ENCODE data around the gene TESK2.
A peak's percentile ranks its signal among the peaks of the same experiment; 100 is the strongest.
"Not testable (repeated sequence)": the region's sequence is repeated elsewhere in the genome, so short reads cannot be mapped to it uniquely, and the experiment has no call there.

The TESK2 gene

DNA sequence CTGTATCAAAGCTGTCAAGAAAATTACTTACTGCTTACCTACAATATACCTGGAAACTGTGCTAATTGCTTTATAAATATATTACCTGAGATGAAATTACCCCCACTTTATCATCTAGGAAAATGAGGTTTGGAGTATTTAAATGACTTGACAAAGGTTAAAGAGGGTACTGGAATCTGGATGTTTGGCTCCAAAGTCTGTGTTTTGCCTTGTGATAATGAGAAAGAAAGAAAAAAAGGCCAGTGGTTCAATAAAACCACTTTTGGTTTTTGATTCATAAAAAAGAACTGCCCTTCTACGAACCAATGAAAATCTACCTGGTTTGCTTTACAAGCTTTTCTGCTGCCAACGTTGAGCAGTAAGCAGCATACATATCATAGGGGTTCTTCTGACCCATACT is 89.4 kb downstream of the TESK2 start:
- peaks cover 14% of the 10 kb centered on the region for H3K4me1 Mint-ChIP-seq

DNA sequence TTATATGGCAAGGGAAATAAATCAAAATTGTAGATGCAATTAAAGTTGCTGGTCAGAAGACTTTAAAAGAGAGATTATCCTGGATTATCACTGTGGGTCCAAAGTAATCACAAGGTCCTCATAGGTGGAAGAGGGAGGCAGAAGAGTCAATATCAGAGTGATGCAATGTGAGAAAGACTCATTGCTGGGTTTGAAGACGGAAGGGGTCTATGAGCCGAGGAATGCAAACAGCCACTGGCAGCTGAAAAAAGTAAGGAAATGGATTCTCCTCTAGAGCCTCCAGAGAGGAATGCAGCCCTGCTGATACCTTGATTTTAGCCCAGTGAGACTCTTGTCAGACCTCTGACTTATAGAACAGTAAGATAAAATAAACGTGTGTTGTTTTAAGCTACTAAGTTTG is 90.9 kb downstream of the TESK2 start:
- DNase-seq (ENCODE audit: low spot score in 2 of 2) = no peak

More for the DNA sequence above, 89.4 kb downstream of the TESK2 start:
- no peaks in the 10 kb centered on the region for H3K9me3 Mint-ChIP-seq
- DNase-seq (ENCODE audit: low spot score in 2 of 2) = no peak
- ATAC-seq (ENCODE audit: low read depth) = no peak
- no peak overlapping the region for H3K4me3 Mint-ChIP-seq
- peaks cover 2% of the 10 kb centered on the region for H3K36me3 Mint-ChIP-seq
- H3K27ac Mint-ChIP-seq = peak overlapping the region; percentile 41
- H3K27me3 Mint-ChIP-seq = no peaks in the 10 kb centered on the region

DNA sequence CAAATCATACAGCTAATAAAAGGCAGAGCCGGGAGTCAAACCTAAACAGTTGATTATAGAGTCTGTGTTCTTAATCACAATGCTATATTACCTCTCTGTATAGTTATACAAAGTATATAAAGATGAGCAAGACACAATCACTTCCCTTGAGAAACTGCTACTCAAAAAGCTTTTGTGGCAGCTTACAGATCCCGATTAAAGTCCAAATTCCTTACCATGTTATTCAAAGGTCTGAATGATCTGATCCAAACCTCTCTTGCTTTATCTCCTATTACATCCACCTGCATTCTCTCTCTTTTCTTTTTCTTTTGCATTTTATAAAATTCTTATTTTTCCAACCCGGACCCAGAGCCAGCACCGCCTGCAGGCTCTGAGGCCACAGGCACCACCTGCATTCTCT is 93.7 kb downstream of the TESK2 start:
- Mint-ChIP-seq H3K27ac (peak overlapping the region; percentile 60), H3K4me1 (peaks cover 31% of the 10 kb centered on the region), H3K36me3 (peaks cover 2% of the 10 kb centered on the region), H3K27me3 (no peaks in the 10 kb centered on the region), H3K9me3 (no peaks in the 10 kb centered on the region), H3K4me3 (no peak overlapping the region)
- DNase-seq (ENCODE audit: low spot score in 2 of 2) = no peak
- ATAC-seq (ENCODE audit: low read depth) = no peak

More for the DNA sequence above, 90.9 kb downstream of the TESK2 start:
- ATAC-seq (ENCODE audit: low read depth) = no peak
- Mint-ChIP-seq H3K36me3 (peaks cover 2% of the 10 kb centered on the region), H3K27me3 (no peaks in the 10 kb centered on the region), H3K9me3 (no peaks in the 10 kb centered on the region), H3K27ac (peak overlapping the region; percentile 54), H3K4me3 (no peak overlapping the region), H3K4me1 (peaks cover 23% of the 10 kb centered on the region)

DNA sequence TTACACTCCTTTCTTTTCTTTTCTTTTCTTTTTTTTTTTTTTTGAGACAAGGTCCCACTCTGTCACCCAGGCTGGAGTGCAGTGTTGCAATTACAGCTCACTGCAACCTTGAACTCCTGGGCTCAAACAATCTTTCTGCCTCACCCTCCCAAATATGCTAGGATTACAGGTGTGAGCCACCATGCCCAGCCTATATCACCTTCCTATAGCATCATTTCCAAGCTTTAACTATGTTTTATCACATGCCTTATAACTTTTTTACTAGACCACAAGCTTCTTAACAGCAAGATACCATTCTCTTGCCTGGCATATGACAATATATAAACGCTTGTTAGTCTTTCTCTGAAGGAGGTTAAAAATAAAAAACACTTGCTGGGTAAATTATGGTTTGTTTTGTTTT is 95.4 kb downstream of the TESK2 start:
- Mint-ChIP-seq H3K4me3 (no peak overlapping the region), H3K9me3 (no peaks in the 10 kb centered on the region), H3K36me3 (peaks cover 2% of the 10 kb centered on the region), H3K27me3 (no peaks in the 10 kb centered on the region), H3K27ac (peak overlapping the region; percentile 92), H3K4me1 (peaks cover 31% of the 10 kb centered on the region)
- no peak for ATAC-seq (ENCODE audit: low read depth)
- no peak for DNase-seq (ENCODE audit: low spot score in 2 of 2)

DNA sequence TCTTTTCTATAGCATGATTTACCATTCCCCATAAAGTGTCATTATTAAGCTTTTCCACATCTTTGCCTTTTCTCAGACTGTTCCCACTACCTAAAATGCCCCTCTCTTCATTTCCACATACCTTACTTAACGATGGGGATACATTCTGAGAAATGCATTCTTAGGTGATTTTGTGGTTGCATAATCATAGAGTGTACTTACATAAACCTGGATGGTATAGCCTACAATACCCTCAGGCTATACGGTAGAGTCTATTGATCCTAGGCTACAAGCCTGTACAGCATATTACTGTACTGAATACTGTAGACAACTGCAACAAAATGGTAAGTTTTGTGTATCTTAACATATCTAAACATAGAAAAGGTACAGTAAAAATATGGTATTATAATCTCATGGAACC is 95.9 kb downstream of the TESK2 start:
- peak overlapping the region; percentile 92 for H3K27ac Mint-ChIP-seq
- H3K27me3 Mint-ChIP-seq = no peaks in the 10 kb centered on the region
- peaks cover 2% of the 10 kb centered on the region for H3K36me3 Mint-ChIP-seq
- H3K4me1 Mint-ChIP-seq = peaks cover 29% of the 10 kb centered on the region
- peak overlapping the region; percentile 33 for H3K4me3 Mint-ChIP-seq
- ATAC-seq (ENCODE audit: low read depth) = no peak
- H3K9me3 Mint-ChIP-seq = no peaks in the 10 kb centered on the region
- no peak for DNase-seq (ENCODE audit: low spot score in 2 of 2)

DNA sequence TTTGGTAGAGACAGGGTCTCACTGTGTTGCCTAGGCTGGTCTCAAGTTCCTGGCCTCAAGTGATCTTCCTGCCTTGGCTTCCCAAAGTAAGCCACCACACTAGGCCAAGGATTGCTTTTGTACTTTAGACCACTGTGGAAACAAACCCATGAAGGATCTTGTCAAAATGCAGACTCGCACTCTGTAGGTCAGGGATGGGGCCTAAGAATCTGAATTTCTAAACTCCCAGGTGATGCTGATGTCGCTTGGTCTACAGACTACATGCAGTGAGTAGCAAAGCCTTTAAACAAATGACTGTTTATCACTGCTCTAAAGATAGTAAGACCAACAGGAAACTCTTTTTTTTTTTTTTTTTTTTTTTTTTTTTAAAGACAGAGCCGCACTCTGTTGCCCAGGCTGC is 96.6 kb downstream of the TESK2 start:
- no peaks in the 10 kb centered on the region for H3K36me3 Mint-ChIP-seq
- H3K4me1 Mint-ChIP-seq = peaks cover 26% of the 10 kb centered on the region
- H3K4me3 Mint-ChIP-seq = peak overlapping the region; percentile 59
- ATAC-seq (ENCODE audit: low read depth) = peak; percentile 72
- H3K9me3 Mint-ChIP-seq = no peaks in the 10 kb centered on the region
- peak; percentile 25 to 39 for DNase-seq (ENCODE audit: low spot score in 2 of 2)
- no peaks in the 10 kb centered on the region for H3K27me3 Mint-ChIP-seq
- peak overlapping the region; percentile 92 for H3K27ac Mint-ChIP-seq

DNA sequence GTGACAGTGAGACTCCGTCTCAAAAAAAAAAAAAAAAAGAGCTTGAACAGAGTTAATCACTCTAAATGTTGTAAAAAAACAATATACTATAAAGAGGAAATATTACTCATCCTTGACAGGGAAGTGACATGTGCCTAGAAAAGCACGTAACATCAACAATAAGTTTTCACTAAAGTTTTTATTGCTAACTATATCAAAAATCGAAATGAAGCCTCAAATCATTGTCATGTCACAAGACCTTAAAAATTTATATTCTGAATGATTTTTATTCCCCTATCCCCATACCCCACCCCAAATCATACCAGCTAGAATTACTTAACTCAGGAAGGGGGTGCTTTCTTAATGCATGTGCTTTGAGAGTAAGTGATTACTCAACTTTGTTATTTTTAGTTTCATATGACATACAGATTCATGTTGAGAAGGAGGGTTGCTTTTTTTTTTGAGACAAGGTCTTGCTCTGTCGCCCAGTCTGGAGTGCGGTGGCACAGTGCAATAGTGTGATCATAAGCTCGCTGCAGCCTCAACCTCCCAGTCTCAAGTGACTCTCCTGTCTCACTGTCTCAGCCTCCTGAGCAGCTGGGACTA is 97.2 kb downstream of the TESK2 start:
- Mint-ChIP-seq H3K9me3 (no peaks in the 10 kb centered on the region), H3K27me3 (no peaks in the 10 kb centered on the region)

DNA sequence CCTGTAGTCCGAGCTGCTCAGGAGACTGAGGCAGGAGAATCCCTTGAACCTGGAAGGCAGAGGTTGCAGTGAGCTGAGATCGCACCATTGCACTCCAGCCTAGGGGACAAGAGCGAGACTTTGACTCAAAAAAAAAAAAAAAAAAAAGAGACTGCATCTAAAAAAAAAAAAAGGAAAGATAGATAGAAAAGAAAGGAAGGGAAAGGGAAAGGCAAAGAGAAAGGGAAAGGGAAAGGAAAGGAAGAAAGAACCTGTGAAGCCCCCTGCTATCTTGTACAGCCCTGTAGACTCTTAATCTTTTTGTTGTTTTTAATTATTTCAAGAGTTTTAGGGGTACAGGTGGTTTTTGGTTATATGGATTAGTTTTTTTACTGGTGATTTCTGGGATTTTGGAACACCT is 104.7 kb downstream of the TESK2 start:
- ATAC-seq (ENCODE audit: low read depth) (no peak), DNase-seq (ENCODE audit: low spot score in 2 of 2) (no peak)
- Mint-ChIP-seq H3K36me3 (peaks cover 16% of the 10 kb centered on the region), H3K9me3 (no peaks in the 10 kb centered on the region), H3K4me1 (peaks cover 3% of the 10 kb centered on the region), H3K27me3 (no peaks in the 10 kb centered on the region), H3K4me3 (no peak overlapping the region), H3K27ac (no peak overlapping the region)

More for the DNA sequence above, 97.2 kb downstream of the TESK2 start:
- H3K27ac Mint-ChIP-seq = peak overlapping the region; percentile 92
- DNase-seq (ENCODE audit: low spot score in 2 of 2) = peak; percentile 32 to 46
- H3K4me3 Mint-ChIP-seq = peak overlapping the region; percentile 59
- H3K36me3 Mint-ChIP-seq = no peaks in the 10 kb centered on the region
- ATAC-seq (ENCODE audit: low read depth) = peak; percentile 80
- peaks cover 26% of the 10 kb centered on the region for H3K4me1 Mint-ChIP-seq

DNA sequence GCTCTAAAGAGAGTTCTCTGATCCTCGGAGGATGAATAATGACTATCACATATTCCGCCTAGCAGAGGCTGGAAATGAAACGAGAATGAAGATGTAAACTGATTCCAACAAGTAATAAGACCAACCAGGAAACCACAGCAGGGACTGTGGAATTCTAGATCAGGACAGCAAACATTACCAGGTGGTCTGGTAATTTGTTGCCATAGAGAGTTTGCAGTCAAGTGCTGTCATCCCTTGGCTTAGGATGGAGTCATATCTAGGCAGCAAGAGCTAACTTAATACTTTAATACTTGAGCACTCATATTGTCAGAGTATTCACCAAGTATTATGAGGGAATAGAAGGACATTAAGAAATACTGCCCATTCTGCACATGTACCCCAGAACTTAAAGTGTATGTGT is 105.7 kb downstream of the TESK2 start:
- no peaks in the 10 kb centered on the region for H3K27me3 Mint-ChIP-seq
- ATAC-seq (ENCODE audit: low read depth) = no peak
- no peak overlapping the region for H3K4me3 Mint-ChIP-seq
- no peaks in the 10 kb centered on the region for H3K9me3 Mint-ChIP-seq
- peaks cover 3% of the 10 kb centered on the region for H3K4me1 Mint-ChIP-seq
- peaks cover 18% of the 10 kb centered on the region for H3K36me3 Mint-ChIP-seq
- H3K27ac Mint-ChIP-seq = no peak overlapping the region
- no peak for DNase-seq (ENCODE audit: low spot score in 2 of 2)

DNA sequence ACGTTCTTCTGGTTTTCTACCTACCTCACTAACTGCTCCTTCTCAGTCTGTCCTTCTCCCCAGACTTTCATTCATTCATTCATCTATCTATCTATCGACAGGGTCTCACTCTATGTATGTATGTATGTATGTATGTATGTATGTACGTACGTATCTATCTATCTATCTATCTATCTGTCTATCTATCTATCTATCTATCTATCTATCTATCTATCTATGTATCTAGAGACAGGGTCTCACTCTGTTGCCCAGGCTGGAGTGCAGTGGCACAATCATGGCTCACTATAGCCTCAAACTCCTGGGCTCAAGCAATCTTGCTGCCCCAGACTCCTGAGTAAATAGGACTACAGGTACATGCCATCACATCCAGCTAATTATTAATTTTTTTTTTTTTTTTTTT is 106.8 kb downstream of the TESK2 start:
- not testable (repeated sequence) for H3K27me3 Mint-ChIP-seq; H3K9me3 Mint-ChIP-seq; ATAC-seq (ENCODE audit: low read depth); H3K4me1 Mint-ChIP-seq; H3K4me3 Mint-ChIP-seq; DNase-seq (ENCODE audit: low spot score in 2 of 2)
- Mint-ChIP-seq H3K27ac (peak overlapping the region; percentile 1), H3K36me3 (peaks cover 21% of the 10 kb centered on the region)

DNA sequence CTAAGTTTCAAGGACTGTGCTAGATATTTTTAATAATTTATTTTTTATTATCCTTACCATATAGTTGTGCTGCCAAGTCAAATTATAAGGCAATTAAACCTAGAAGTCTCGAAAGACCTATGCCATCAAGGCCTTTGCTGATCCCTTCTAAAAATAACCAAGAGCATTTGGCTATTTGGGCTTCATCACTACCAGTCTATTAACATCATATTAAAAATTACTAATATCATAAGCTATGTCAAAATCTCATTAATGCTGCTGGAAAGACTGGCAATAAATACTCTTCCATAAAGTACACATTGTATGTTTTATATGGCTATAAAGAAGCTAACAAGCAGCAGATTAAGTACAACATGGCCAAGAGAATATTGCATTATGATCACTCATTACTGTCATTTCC is 107.8 kb downstream of the TESK2 start:
- no peaks in the 10 kb centered on the region for H3K27me3 Mint-ChIP-seq
- no peaks in the 10 kb centered on the region for H3K9me3 Mint-ChIP-seq
- peaks cover 21% of the 10 kb centered on the region for H3K36me3 Mint-ChIP-seq
- peaks cover 3% of the 10 kb centered on the region for H3K4me1 Mint-ChIP-seq
- ATAC-seq (ENCODE audit: low read depth) = no peak
- H3K4me3 Mint-ChIP-seq = no peak overlapping the region
- H3K27ac Mint-ChIP-seq = no peak overlapping the region
- DNase-seq (ENCODE audit: low spot score in 2 of 2) = no peak

DNA sequence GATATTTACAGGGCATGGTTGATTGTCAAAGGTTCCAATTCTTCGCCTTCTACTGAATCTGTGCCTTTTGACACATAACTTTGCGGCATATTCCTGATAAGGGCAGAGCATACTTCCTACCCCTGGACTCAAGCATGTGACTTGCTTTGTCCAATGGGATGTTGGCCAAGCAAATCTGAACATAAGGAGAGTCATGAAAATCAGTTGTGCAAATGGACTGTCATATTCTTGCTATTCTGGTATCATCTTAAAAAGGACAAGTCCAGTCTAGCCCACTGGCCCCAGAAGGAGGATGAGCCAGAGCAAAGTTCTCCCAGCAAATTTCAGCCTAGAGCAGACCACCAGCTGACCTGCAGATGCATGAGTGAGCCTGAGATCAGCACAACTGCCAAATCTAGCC is 109.7 kb downstream of the TESK2 start:
- H3K9me3 Mint-ChIP-seq = no peaks in the 10 kb centered on the region
- DNase-seq (ENCODE audit: low spot score in 2 of 2) = no peak
- no peak for ATAC-seq (ENCODE audit: low read depth)
- H3K4me3 Mint-ChIP-seq = no peak overlapping the region
- H3K36me3 Mint-ChIP-seq = peaks cover 23% of the 10 kb centered on the region
- no peaks in the 10 kb centered on the region for H3K27me3 Mint-ChIP-seq
- peaks cover 2% of the 10 kb centered on the region for H3K4me1 Mint-ChIP-seq
- no peak overlapping the region for H3K27ac Mint-ChIP-seq

DNA sequence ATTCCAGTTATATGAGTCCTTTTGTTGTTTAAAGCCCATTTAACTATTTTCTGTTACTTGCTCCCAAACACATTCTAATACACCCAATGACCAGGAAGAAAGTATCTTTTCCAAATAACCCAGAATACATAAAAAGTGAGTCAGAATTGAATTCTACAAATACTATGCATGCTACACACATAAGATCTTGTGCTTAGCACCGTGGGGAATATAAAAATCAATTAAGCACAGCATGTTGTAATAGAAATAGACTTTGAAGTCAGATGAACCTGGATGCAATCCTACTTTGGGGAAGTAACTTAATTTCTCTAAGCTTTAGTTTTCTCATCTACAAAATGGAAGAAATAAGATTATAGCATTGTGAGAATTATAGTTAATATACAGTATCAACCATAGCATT is 110.2 kb downstream of the TESK2 start:
- ATAC-seq (ENCODE audit: low read depth) = no peak
- Mint-ChIP-seq H3K9me3 (no peaks in the 10 kb centered on the region), H3K27me3 (no peaks in the 10 kb centered on the region), H3K4me1 (peaks cover 2% of the 10 kb centered on the region), H3K27ac (no peak overlapping the region), H3K36me3 (peaks cover 22% of the 10 kb centered on the region), H3K4me3 (no peak overlapping the region)
- DNase-seq (ENCODE audit: low spot score in 2 of 2) = no peak

DNA sequence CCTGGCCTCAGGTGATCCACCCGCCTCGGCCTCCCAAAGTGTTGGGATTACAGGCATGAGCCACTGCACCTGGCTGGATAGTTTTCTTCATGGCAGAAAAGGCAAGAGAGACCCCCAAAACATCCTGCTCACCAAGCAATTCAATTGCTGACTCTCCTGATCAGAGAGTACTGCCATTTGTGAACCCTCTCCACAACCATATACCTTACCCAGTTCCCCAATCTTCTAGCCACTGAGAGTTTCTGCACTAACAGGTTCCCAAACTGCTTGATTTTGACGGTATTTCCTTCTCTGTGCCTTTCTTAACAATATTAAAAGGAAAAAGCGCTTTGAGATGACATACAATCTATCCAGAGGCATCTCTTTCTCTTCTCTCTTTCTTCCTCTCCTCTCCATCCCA is 110.8 kb downstream of the TESK2 start:
- H3K36me3 Mint-ChIP-seq = peaks cover 17% of the 10 kb centered on the region
- no peaks in the 10 kb centered on the region for H3K9me3 Mint-ChIP-seq
- H3K4me1 Mint-ChIP-seq = peaks cover 6% of the 10 kb centered on the region
- H3K4me3 Mint-ChIP-seq = no peak overlapping the region
- DNase-seq (ENCODE audit: low spot score in 2 of 2) (no peak), ATAC-seq (ENCODE audit: low read depth) (no peak)
- no peaks in the 10 kb centered on the region for H3K27me3 Mint-ChIP-seq
- H3K27ac Mint-ChIP-seq = no peak overlapping the region

DNA sequence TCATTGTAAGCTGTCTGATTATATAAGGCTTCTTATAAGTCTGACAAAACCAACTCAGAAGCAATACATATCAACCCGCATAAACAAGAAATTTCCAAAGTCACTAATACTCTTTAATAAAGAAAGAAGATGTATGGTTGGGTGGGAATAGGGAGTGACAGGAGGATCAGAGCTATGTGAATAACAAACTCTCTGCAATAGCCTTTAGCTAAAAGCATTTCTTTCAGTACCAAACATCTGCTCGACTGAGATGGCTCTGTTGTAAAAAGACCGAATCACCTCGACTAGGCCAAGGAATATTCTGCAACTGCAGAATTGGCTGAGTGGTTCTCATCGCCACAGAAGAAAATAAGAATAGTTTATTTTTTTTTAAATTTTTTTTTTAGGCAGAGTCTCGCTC is 111.4 kb downstream of the TESK2 start:
- Mint-ChIP-seq H3K4me3 (no peak overlapping the region), H3K27me3 (no peaks in the 10 kb centered on the region), H3K36me3 (peaks cover 15% of the 10 kb centered on the region), H3K9me3 (no peaks in the 10 kb centered on the region), H3K4me1 (peaks cover 12% of the 10 kb centered on the region), H3K27ac (no peak overlapping the region)
- ATAC-seq (ENCODE audit: low read depth) (no peak), DNase-seq (ENCODE audit: low spot score in 2 of 2) (no peak)
